HG03039 (cell line): ENCODE data around the gene CPA4.
"Not testable (repeated sequence)": the region's sequence is repeated elsewhere in the genome, so short reads cannot be mapped to it uniquely, and the experiment has no call there.

Experiments
- ATAC-seq: cut with Tn5 transposase; IDR thresholded peaks from one replicate; pipeline ENCODE4 v1.9.1; 2021; ENCODE audit warnings: mild to moderate bottlenecking, moderate library complexity; ENCODE audit not compliant: unreplicated experiment

The CPA4 gene

DNA sequence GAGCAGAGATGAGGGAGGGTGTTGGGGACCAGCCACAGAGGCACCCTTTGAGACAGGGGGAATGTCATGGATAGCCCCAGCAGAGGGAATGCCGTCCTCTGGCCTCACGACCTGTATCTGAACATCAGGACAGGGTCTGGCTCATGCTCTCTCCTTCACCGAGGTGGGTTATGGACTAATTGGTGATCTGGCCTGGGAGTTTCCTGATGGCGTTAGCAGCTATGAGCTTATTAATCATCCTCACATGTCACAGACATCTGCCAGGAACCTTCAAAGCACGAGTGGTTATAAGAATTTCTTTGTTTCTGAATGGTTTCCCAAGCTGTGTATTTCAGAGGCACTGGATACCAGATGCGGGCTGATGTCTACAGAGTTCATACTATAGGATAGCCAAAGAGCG lies 6.9 kb downstream of the CPA4 start:
- no peak for ATAC-seq

DNA sequence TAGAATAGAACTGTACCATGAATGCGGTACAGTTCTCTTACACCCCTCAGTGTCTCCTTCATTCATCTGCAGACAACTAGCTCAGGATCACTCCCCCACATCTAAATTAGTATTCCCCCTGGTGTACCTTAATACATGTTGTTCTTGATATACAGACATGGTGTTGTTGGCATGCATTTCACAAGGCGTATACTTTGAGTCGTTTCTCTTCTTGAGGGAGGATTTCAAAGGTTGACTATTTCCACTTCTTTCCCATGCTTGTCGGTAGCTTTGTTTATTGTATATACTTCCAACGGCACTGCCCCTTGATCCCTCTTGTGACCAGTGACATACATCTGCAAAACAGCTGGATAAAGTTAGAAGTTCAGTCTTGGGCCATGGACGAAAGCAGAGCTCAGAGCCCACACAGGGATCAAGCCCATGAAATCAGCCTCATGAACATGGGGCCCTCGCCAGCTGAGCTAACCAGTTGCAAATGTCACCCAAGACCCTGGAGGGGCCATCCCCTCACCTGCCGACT lies 8.6 kb downstream of the CPA4 start:
- ATAC-seq, result no peak

GRCh38 chr7:130302649-130303048 lies 9.7 kb downstream of the CPA4 start:
- ATAC-seq, result no peak

DNA sequence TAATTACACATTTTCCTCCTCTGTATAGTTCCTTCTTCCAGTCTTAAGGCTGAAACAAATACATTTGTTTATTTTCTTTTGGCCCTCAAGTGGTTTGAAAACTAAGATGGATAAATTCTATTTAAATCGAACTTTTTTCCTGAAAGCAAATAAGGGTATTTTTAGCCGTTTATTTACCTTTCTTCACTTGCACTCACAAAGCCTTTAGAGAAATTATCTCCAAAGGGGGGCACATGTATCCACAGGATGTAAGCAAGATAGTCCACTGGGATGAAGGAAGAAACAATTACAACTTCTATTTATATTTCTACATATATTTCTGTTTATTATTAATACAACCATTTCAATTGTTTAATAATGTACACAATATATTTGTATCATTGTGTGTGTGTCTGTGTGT lies 10.2 kb downstream of the CPA4 start:
- no peak for ATAC-seq

DNA sequence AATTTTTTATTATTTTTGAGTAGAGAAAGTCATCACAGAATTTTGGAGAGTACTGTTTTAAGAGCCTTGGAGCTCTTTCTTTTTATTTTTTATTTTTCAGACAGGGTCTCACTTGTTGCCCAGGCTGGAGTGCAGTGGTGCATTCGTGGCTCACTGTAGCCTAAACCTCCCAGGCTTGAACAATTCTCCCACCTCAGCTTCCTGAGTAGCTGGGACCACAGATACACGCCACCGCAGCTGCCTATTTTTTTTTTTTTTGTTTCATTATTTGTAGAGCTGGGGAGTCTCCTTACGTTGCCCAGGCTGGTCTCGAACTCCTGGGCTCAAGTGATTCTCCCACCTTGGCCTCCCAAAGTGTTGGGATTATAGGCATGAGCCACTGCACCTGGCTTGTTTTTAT lies 10.6 kb downstream of the CPA4 start:
- no peak for ATAC-seq

GRCh38 chr7:130303982-130304381 lies 11.0 kb downstream of the CPA4 start:
- ATAC-seq, result no peak

- ATAC-seq, result no peak
These were observed 11.9 kb downstream of the CPA4 start for GRCh38 chr7:130304878-130305277.

DNA sequence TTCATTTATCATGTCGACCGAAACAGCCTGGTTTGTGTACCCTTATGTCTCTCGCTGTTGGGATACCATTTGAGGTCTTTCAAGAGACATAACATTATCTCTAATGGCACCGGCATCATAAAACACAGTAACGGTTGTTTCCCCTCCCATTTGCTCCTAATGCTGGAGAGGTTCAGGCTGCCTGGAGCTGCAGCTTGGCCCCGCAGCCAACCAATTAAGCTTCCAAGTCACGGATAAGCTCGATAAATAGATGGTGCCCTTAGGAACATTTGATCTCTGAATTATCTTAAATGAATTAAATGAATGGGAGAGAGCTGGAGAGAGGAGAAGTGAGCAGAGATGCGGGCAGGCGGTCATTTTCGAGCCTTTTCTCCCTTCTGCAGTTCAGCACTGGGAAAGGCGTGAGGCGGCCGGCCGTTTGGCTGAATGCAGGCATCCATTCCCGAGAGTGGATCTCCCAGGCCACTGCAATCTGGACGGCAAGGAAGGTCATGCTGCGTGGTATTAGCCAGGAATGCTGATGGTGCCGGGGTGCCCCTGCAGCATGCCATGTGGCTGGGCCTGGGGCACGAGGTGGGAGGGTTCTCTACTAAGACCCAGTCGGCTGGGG lies 12.6 kb downstream of the CPA4 start:
- no peak for ATAC-seq

- no peak for ATAC-seq
These were observed 17.0 kb downstream of the CPA4 start for GRCh38 chr7:130309986-130310385.

DNA sequence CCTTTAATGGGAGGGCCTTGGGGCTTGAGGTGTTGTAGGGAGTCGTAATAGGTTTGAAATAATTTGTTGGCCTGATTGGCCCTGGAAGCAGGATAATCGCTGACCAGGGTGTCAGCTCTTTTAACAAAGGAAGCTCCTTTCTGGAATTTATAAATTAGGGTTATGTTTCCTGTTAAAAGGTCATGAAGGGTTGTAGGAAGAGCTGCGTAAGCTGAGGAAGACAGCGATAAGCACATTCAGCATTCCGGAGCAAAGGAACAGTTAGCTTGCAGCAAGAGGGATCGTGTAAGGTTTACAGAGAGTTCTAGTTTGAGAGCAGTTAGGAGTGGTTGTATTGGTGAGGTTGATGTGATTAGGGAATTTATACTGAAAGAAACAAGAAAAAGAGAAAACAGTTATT lies 21.3 kb downstream of the CPA4 start:
- no peak for ATAC-seq

DNA sequence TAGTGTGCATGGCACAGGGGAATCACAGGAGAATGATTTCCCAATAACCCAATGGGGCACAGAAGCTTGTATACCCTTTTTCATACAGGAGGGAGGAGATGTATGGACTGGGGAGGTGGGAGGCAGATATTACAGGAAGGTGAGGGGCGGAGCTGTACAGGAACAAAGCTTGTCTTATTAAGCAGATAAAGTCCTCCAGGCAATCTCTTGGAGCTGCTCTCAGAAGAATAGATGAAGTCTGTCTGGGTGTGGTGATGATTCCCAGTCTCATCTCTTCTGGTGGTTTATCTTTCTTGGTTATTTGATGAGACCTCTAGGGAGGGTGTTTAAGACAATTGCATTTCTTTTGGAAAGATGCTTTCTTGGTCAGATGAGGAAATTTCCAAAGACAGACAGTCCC lies 26.6 kb downstream of the CPA4 start:
- no peak for ATAC-seq

DNA sequence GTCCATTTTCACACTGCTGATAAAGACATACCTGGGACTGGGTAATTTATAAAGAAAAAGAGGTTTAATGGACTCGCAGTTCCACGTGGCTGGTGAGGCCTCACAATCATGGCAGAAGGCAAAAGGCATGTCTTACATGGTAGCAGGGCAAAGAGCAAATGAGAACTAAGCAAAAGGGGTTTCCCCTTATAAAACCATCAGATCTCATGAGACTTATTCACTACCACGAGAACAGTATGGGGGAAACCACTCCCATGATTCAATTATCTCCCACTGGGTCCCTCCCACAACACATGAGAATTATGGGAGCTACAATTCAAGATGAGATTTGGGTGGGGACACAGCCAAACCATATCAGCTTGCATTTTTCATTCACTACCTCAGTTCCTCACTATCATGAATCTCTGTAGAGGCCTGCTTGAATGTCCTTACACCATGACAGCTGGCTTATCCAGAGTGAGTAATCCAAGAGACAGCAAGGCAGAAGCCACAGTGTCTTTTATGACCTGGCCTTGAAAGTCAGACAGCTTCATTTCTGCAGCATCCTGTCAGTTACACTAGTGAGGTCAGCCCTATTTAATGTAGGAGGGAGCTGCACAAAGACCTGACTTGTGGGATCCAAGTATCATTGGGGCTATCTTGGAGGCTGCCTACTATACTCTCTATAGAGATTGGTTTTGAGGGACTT lies 28.7 kb downstream of the CPA4 start:
- ATAC-seq, result not testable (repeated sequence)

- no peak for ATAC-seq
These were observed 29.7 kb downstream of the CPA4 start for GRCh38 chr7:130322615-130323014.

- no peak for ATAC-seq
These were observed 31.5 kb downstream of the CPA4 start for GRCh38 chr7:130324306-130324943.

- no peak for ATAC-seq
These were observed 36.7 kb downstream of the CPA4 start for GRCh38 chr7:130329681-130330080.

DNA sequence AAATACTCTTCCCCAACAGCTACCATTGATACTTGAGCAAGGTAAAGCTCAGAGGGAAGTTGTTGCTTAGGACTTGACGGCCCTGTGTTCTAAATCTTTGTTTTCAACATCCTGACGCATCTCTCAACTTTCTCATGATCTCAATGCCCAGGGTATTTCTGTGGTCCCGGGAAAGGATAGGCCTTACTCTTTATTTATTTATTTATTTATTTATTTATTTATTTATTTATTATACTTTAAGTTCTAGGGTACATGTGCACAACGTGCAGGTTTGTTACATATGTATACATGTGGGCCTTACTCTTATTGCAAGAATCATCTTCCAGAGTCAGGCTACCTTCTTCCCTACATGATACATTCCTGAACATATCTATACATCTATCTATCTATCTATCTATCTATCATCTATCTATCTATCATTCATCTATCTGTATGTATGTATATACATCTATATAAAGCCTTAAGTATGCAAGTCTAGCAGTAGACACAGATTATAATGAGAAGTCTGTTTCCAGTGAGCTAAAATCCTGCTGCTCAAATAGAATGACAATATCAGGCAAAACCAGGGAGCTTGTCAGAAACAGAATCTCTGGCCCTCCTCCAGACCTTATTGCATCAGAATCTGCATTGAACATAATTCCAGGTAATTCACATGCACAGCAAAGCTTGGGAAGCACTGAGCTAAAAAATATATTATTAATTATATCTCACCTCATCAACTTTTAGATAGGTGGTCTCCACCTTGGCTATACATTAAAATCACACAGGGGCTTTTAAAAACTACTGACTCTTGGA lies 39.5 kb downstream of the CPA4 start:
- ATAC-seq, result no peak

DNA sequence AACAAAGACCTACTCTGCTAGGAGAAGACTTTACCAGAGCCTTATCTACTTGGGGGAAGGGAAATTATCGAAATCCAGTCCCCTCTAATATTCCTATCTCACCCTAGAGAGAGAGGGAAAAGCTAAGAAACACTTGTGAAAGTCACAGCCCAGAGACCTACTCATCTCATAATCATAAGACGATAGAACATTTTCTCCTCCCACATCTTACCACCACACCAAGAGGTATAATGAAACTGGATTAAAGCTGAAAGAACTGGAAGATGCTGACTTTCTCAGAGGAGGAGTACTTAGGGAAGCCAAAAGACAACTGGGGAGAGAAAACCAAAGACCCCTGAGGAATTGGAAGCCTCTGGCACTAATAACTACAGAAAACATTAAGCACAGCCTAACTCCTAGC lies 40.9 kb downstream of the CPA4 start:
- no peak for ATAC-seq

DNA sequence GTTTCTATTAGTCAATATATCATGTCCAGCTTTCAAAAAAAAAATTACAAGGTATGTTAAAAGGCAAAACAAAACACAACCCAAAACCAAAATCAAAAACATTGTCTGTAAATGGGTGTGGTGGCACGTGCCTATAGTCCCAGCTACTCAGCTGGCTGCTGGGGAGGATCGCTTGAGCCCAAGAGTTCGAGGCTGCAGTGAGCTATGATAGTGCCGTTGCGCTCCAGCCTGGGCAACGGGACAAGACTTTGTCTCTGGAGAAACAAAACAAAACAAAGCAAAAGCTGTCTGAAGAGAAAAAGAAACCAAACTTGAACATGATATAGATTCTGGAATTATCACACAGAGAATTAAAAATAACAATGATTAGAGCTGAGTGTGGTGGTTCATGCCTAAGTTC lies 41.3 kb downstream of the CPA4 start:
- ATAC-seq, result no peak

DNA sequence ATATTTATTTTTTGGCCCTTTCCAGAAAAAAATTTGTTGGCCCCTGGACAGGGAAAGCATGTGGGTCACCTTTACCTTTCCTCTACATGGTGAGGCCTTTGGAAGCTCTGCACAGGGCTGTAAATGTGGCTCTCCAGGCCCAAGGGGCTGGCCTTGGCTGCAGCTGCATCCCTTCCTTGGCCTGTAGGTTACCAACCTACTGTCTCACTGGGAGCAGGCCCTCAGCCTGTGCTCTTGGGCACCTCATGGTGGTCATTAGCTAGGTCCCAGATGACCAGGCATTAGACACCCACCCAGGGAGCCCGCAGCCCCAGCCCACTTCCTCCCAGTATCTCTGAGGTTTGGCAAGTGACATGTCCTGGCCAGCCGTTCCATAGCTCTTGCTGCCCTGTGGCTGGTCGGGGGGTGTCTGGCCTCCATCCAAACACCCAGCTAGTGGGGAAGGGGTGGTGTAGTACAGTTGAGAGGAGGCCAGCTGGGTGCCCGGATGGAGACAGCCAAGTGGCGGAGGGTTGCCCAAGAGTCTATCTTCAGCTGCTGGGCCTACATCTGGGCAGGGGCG lies 44.5 kb downstream of the CPA4 start:
- no peak for ATAC-seq

- ATAC-seq, result no peak
These were observed 45.3 kb downstream of the CPA4 start for GRCh38 chr7:130338233-130338632.

GRCh38 chr7:130341882-130342281 lies 48.9 kb downstream of the CPA4 start:
- no peak for ATAC-seq
